ENCODE results near the gene SCLY.

- TF ChIP-seq, protein P1, sequence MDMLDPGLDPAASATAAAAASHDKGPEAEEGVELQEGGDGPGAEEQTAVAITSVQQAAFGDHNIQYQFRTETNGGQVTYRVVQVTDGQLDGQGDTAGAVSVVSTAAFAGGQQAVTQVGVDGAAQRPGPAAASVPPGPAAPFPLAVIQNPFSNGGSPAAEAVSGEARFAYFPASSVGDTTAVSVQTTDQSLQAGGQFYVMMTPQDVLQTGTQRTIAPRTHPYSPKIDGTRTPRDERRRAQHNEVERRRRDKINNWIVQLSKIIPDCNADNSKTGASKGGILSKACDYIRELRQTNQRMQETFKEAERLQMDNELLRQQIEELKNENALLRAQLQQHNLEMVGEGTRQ (IDR thresholded peaks at IDR 0.05; ENCODE audit: low read length): no peak
- TF ChIP-seq BRCA1 (IDR thresholded peaks at IDR 0.05; ENCODE audit: low read depth, low read length): no peak
- no peak for TF ChIP-seq MAFK (IDR thresholded peaks at IDR 0.05; ENCODE audit: low read depth, low read length)
- no peak for TF ChIP-seq RFX5 (IDR thresholded peaks at IDR 0.05; ENCODE audit: borderline replicate concordance, low read depth, low read length)
- TF ChIP-seq POLR2AphosphoS5 (IDR thresholded peaks at IDR 0.05; ENCODE audit: low read depth, low read length): no peak
- no peak for TF ChIP-seq CTCF (IDR thresholded peaks at IDR 0.05; ENCODE audit: control extremely low read depth in 1 of 3, insufficient read depth in 1 of 3, low read depth in 1 of 3, low read length in 3 of 3)
- no peak for TF ChIP-seq TCF12 (IDR thresholded peaks at IDR 0.05; ENCODE audit: low read depth, low read length)
- no peak for TF ChIP-seq EP300 (IDR thresholded peaks at IDR 0.05; ENCODE audit: borderline replicate concordance in 1 of 2, low read depth in 2 of 2, low read length in 2 of 2)
- no peak for TF ChIP-seq HDAC2 (IDR thresholded peaks at IDR 0.05; ENCODE audit: borderline replicate concordance in 1 of 2, low read depth in 2 of 2, low read length in 2 of 2)
- no peak for TF ChIP-seq SP1 (IDR thresholded peaks at IDR 0.05; ENCODE audit: low read depth, low read length)
- TF ChIP-seq KDM5A (IDR thresholded peaks at IDR 0.05; ENCODE audit: low read length): no peak
These were observed 22.6 kb upstream of the SCLY start for GRCh38 chr2:238038203-238038602.
